Stimulated activated CD4-positive, alpha-beta T cell treated with anti-CD3 and anti-CD28 coated beads, Interleukin-2, amount 100 ng/mL, for 4 hours (primary cell): Measurements from ENCODE around the gene MAGI2.

Source experiments
- DNase-seq: peaks from one replicate; pipeline ENCODE4 v3.0.0-alpha.2; 2020; ENCODE audit warnings: low read depth

MAGI2 gene

GRCh38 chr7:79302293-79302692 lies 151.2 kb downstream of the MAGI2 start:
- DNase-seq: no peak

DNA sequence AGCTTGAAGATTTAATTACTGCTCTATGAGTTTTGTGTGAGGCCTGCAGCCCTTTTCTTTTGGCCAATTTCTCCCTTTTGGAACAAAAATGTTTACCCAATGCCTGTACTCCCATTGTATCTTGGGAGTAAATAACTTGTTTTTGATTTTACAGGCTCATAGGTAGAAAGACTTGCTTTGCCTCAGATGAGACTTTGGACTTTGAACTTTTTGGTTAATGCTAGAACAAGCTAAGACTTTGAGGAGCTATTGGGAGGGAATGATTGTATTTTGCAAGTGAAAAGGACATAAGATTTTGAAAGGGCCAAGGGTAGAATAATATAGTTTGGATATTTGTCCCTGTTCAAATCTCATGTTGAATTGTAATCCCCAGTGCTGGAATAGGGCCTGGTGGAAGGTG lies 152.0 kb downstream of the MAGI2 start:
- DNase-seq: no peak

GRCh38 chr7:79300573-79300972 lies 152.9 kb downstream of the MAGI2 start:
- DNase-seq: no peak

DNA sequence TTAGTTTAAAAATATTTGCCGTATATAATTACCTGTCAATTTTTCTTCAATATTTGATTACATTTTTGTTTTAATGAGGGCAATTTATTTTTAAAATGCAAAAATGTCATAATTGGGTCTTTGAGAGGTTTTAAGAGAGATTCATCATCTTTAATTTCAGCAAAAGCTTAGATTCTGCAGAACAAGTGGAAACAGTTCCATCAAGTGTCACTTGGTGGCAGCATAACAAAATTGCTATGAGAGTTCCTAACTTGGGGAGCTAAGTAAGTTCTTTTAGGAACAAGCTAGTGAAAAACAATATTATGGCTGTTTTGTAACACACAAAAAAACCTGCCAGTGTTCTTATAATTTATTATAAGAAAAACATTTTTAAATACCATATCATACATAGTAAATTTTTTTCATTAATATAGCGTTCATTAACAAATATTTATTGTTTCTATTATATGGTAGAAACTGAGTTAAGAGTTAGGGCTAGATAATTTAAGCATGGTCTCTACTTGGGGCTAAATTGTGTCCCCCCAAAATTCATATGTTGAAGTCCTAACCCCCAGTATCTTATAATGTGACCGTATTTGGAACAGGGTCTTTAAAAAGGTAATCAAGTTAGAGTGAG lies 155.2 kb downstream of the MAGI2 start:
- no peak for DNase-seq

- DNase-seq: no peak
These were observed 156.7 kb downstream of the MAGI2 start for GRCh38 chr7:79296553-79297320.

DNA sequence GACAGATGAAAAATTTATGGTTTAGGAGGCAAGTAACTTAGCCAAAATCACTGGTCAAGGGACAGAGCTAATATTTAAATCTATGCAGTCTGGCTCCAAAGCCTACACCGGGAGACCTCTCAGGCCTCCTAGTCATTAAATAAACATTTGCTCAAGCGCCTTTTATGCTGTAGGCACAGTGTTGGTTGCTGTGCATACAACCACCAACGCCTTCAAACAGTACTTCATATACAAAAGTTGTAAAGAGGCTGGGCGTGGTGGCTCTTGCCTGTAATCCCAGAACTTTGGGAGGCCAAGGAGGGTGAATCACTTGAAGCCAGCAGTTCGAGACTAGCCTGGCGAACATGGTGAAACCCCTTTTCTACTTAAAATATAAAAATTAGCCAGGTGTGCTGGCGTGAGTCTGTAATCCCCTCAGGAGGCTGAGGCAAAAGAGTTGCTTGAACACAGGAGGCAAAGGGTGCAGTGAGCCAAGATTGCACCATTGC lies 159.8 kb downstream of the MAGI2 start:
- no peak for DNase-seq

- no peak for DNase-seq
These were observed 160.6 kb downstream of the MAGI2 start for GRCh38 chr7:79292834-79293233.

DNA sequence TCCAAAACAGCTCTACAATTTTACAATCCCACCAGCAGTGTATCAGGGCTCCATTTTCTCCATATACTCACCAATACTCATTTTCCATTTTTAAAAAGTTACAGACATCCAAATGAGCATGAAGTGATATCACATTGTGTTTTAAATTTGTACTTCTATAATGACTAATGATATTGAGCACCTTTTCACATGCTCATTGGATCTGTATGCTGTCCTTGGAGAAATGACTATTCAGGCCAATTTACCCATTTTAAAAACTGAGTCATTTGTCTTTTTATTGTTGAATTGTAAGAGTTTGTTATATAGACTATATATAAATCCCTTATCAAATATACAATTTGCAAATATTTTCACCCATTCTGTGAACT lies 162.0 kb downstream of the MAGI2 start:
- no peak for DNase-seq

DNA sequence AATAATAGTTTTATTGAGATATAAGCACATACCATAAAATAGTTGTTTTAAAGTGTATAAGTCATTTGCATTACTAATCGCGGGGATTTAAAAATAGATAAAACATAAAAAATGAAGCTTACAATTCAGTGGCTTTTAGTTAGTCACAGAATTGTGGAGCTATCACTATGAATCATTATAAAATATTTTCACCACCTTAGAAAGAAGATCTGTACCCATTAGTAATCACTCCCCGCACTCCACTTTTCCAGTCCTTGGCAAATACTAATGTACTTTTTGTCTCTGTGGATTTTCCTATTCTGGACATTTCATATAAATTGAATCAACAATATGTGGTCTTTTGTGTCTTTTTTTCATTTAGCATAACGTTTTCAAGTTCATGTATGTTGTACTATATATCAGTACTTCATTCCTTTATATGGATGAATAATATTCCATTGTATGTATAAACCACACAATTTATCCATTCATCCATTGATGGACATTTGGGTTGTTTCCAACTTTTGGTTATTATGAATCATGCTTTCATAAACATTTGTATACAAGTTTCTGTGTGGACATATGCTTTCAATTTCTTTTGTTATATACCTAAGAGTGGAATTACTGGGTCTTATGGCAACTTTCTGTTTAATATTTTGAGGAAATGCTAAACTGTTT lies 162.5 kb downstream of the MAGI2 start:
- no peak for DNase-seq

DNA sequence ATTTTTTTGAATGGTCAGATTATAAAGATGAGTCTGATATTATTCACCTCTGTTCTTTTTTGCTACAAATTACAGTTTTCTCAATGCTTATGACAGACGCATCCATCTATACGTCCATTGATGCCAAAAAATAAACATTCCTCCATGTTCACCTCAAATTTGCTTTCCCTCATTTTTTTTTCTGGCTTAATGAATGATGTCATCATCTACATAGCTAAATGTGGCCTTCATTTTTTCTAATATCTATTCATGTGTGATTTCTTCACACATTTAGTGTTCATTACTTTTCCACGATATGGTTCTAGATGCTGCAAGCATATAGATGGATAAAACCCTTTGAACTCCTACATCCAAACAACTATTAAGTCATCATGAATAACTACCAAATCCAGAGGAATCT lies 163.1 kb downstream of the MAGI2 start:
- no peak for DNase-seq

- no peak for DNase-seq
These were observed 164.8 kb downstream of the MAGI2 start for GRCh38 chr7:79288655-79289054.

GRCh38 chr7:79287981-79288380 lies 165.5 kb downstream of the MAGI2 start:
- no peak for DNase-seq

DNA sequence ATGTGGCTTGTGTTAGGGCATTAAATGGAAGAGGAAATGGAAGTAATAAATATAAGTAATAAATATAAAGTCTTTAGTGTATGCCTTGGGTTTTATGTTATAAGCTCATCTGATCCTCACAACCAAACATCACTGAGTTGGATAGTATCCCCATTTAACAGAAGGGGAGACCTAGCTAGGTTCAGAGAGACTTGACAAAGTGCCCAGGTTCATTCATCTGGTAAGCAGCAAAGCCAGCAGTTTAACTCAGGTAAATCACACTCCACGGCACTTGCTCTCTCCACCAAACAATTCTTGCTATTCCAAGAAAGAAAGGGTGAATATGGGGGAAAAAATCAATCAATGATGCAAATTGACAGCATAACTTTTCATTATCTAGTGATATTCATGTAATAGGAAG lies 167.3 kb downstream of the MAGI2 start:
- DNase-seq: no peak

DNA sequence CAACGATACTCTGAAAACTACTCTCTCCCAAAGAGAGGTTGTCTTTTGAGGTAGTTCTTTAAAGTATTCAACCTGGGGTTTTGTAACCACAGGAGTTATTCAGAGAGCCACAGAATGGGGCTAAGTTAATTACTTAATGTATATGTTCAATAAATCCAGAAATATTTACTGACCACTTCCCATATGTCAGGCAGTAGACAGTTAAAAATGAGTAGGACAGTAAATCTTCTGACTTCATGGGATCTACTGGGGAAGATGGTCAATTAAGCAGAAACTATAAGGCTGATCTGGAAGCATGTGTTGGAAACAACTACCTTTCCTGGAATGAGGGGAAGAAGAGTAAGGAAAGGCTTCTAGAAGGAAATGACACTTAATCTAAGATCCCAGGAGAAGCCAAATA lies 167.7 kb downstream of the MAGI2 start:
- DNase-seq: no peak

GRCh38 chr7:79284211-79284610 lies 169.3 kb downstream of the MAGI2 start:
- DNase-seq: no peak

- no peak for DNase-seq
These were observed 170.4 kb downstream of the MAGI2 start for GRCh38 chr7:79282882-79283602.

DNA sequence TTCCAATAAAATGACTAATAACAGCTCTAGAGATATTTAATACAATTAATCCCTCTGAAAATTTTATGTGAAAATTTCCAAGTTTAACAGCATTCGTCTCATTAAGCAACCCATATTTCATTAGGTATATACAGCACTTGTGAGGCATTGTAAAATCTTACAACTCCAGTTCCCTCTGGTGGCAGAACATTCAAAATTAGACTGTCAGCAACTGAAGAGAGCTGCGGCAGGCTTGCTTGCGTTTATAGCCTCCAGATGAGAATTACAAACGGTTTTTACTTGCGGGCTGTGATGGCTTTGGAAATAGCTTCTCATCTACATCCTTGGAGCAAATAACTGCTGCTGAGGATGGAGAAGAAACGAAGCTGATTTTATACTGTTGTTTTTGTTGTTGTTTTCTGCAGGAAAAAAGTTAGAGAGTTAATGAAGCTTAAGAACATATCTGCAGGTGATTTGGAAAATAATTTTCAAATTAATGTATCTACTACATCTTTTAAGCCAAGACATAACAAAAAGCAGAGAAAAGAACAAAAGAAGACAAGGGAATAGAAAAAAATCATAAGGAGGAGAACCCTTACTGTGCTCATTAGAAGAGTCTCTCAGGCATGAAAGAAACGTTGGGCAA lies 171.3 kb downstream of the MAGI2 start:
- DNase-seq: no peak

DNA sequence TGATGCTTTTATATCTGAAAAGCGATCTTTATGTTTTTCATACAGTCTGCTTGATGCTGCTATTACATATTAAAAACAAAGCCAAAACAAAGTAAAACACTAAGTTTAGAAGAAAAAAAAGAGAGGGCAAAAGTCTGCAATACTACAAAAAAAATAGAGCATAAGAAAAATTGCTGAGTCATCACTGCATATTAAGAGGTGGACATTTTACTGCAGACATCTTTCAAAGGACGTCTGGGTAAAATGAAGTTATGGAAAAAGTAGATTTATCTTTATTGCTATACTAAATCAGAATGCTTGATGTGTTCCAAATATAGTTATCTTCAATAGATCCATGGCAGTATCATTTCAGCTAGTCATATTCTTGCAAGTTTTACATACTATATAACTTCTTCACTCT lies 172.0 kb downstream of the MAGI2 start:
- no peak for DNase-seq

DNA sequence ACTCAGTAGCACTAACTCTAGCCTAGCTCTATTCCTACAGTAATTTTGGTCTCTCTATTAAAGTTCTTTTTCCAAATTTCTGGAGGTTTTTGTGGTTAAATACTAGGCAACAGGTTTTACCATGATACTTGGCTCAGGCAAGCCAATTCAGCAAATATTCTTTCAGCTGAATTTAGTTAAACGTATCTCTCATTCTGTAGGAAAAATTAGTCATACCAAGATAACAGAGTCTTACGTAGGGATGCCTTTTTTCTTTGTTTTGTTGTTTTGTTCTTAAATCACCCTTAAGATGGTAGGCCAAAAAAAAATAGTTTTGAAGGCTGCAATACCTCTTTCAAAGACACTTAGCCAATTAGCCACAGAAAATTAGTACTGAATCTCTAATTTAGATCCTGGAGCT lies 180.5 kb downstream of the MAGI2 start:
- DNase-seq: no peak

- DNase-seq: no peak
These were observed 181.3 kb downstream of the MAGI2 start for GRCh38 chr7:79272066-79272669.

DNA sequence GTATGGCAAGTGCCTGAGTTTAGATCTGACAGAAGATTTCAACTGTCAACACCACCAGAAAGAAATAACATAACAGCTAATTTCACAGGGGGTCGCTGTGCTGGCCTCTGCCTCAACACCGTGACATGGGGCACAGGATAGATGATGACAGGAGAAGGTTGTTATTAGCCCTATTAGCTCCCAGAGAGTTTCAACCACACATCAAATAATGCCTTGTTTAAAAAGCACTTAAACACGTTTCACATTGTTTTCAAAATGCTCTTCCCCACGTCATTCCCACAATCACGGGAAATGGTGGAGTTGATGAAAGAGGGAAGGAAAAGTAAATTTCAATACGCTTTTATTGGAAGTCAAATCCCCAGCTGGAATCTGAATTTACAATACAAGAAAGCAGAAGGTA lies 184.7 kb downstream of the MAGI2 start:
- DNase-seq: no peak

GRCh38 chr7:79258826-79259225 lies 194.6 kb downstream of the MAGI2 start:
- DNase-seq: no peak
